ENCODE data around the gene ADAT2. TPM values are rescaled to one million over a fixed set of nuclear protein-coding genes. Genes with fewer than 3 reads are reported as not detected.

Gene ADAT2
- total and polyA plus RNA-seq, 3 donors from 2014 or later: 3.6 to 5.7 (median 5.7) TPM

DNA sequence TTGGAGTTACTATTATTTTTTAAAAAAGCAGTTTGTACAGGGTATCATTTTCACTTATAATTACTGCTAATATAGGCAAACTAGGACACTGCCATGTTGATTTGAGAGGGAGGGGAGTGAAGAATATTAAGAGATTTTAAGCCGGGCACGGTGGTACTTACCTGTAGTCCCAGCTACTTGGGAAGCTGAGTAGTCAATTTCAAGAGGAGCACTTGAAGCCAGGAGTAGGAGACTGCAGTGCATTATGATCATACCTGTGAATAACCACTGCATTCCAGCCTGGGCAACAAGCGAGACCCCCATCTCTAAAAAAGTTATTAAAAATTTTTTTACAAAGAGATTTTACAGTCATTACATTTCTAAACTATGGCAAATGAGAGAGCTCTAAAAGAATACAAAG is 35.7 kb downstream of the ADAT2 start:
- Histone ChIP-seq H3K9me3 (no peaks in the 10 kb centered on the region), H3K36me3 (ENCODE audit: low read depth, missing control alignments) (no peaks in the 10 kb centered on the region), H3K4me1 (no peaks in the 10 kb centered on the region), H3K4me3 (no peak overlapping the region), H3K27me3 (no peaks in the 10 kb centered on the region), H3K27ac (no peak overlapping the region)
- no peak for DNase-seq
- intact Hi-C loops (cut with DNase I; ENCODE audit: low total_unique reads): no loop called here
- TF ChIP-seq, protein P1, sequence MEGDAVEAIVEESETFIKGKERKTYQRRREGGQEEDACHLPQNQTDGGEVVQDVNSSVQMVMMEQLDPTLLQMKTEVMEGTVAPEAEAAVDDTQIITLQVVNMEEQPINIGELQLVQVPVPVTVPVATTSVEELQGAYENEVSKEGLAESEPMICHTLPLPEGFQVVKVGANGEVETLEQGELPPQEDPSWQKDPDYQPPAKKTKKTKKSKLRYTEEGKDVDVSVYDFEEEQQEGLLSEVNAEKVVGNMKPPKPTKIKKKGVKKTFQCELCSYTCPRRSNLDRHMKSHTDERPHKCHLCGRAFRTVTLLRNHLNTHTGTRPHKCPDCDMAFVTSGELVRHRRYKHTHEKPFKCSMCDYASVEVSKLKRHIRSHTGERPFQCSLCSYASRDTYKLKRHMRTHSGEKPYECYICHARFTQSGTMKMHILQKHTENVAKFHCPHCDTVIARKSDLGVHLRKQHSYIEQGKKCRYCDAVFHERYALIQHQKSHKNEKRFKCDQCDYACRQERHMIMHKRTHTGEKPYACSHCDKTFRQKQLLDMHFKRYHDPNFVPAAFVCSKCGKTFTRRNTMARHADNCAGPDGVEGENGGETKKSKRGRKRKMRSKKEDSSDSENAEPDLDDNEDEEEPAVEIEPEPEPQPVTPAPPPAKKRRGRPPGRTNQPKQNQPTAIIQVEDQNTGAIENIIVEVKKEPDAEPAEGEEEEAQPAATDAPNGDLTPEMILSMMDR (IDR thresholded peaks at IDR 0.05): no peak
- no peak for TF ChIP-seq POLR2A (IDR thresholded peaks at IDR 0.05)
- 91 to 93% methylated on average over 3 of the region's 3 CpGs for WGBS, 2 donors

DNA sequence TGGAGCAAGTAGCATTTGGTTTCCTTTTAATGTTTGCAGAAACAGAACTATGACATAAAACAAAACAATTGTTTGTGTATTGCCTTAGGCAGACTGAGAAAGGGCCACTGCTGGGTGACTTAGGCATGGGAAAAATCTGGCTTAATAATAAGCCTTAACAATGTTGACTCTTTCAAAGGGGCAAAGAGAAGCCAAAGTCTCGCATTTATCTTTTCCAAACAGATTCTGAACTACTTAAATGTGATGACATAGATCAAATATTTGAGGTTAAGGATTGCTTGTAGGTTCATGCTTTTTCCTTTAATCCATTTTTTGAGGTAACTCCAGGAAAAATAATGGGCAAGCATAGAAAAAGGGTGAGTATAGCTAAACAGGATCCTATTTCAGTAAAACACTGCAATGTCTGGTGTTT is 39.6 kb downstream of the ADAT2 start:
- no peak for DNase-seq
- H3K27me3 ChIP-seq: no peaks in the 10 kb centered on the region

DNA sequence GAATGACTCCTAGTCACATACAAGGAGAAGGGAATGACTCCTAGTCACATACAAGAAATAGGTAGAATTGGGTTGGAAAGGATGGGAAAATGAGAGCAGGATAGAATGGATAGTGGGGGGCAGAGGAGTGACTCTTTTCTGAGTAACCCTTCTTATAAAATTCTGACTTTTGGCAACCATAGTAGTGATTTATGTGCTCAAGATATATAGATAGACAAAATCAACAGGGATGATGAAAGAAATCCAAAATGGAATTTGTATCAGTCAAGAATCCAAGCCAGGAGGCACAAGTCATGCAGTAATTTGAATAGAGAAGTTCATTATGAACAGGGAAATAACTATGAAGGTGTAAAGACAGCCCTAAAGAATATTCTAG is 41.7 kb downstream of the ADAT2 start:
- TF ChIP-seq, protein P1 (IDR thresholded peaks at IDR 0.05): no peak
- TF ChIP-seq POLR2A (IDR thresholded peaks at IDR 0.05): no peak
- Histone ChIP-seq H3K27ac (no peak overlapping the region), H3K4me3 (no peak overlapping the region), H3K4me1 (no peaks in the 10 kb centered on the region), H3K9me3 (no peaks in the 10 kb centered on the region), H3K27me3 (no peaks in the 10 kb centered on the region), H3K36me3 (ENCODE audit: low read depth, missing control alignments) (no peaks in the 10 kb centered on the region)
- no peak for DNase-seq
- intact Hi-C loops (cut with DNase I; ENCODE audit: low total_unique reads): no loop called here

More for the DNA sequence above, 39.6 kb downstream of the ADAT2 start:
- H3K27ac ChIP-seq: no peak overlapping the region
- H3K9me3 ChIP-seq: no peaks in the 10 kb centered on the region
- H3K4me1 ChIP-seq: no peaks in the 10 kb centered on the region
- WGBS, 2 donors: 90 to 96% methylated on average over 1 of the region's 1 CpG
- no peaks in the 10 kb centered on the region for H3K36me3 ChIP-seq (ENCODE audit: low read depth, missing control alignments)
- H3K4me3 ChIP-seq: no peak overlapping the region
- intact Hi-C loops (cut with DNase I; ENCODE audit: low total_unique reads): no loop called here
- TF ChIP-seq, protein P1 (IDR thresholded peaks at IDR 0.05): no peak
- no peak for TF ChIP-seq POLR2A (IDR thresholded peaks at IDR 0.05)

DNA sequence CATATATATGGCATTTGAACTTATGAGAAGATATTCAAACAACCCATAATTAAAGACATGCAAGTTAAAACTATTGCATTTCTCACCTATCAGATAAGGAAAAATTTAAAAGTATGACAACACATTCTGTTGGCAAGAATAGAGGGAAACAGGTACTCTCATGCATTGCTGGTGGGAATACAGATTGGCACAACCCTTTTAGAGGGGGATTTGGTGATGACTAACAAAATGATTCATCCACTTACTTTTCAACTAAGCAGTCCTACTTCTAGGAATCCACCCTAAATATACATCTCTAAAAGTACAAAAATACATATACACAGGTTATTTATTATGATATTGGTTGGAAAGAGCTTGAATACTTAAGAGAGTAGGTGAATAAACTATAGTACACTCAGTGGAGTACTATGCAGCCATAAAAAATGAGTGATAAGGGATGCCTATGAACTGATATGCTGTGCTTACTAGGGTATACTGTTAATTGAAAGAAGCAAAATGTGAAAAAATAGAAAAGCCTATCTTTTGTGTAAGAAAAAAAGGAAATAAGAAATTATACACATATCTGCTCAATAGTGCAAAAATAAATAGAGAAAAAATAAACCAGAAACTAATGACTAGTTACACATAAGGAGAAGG is 42.2 kb downstream of the ADAT2 start:
- no peaks in the 10 kb centered on the region for H3K27me3 ChIP-seq
- H3K4me3 ChIP-seq: no peak overlapping the region
- DNase-seq: no peak
- intact Hi-C loops (cut with DNase I; ENCODE audit: low total_unique reads): no loop called here
- no peak for TF ChIP-seq POLR2A (IDR thresholded peaks at IDR 0.05)
- TF ChIP-seq, protein P1 (IDR thresholded peaks at IDR 0.05): no peak
- no peaks in the 10 kb centered on the region for H3K4me1 ChIP-seq
- H3K36me3 ChIP-seq (ENCODE audit: low read depth, missing control alignments): no peaks in the 10 kb centered on the region
- H3K27ac ChIP-seq: no peak overlapping the region
- no peaks in the 10 kb centered on the region for H3K9me3 ChIP-seq

DNA sequence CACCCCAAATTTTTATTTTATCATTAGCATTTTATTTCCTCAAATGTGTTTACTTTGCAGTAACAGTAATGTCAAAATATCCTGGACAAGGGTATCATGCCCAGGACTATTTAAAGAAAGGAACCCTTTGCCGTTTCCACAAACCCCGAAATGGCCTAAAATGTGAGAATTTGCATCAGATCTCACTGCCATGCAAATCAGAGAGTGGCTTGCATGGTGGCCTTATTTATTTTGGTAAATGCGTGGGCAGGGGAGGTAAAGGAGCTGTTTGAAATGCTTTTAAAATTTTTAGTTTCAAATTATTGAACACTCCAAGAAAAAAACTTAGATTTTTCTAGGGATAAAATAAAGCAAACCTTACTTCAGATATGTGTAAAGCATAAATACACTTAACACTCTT is 43.8 kb downstream of the ADAT2 start:
- Histone ChIP-seq H3K9me3 (no peaks in the 10 kb centered on the region), H3K4me1 (no peaks in the 10 kb centered on the region), H3K27me3 (no peaks in the 10 kb centered on the region), H3K27ac (no peak overlapping the region), H3K36me3 (ENCODE audit: low read depth, missing control alignments) (no peaks in the 10 kb centered on the region), H3K4me3 (no peak overlapping the region)
- DNase-seq: no peak
- WGBS, 2 donors: 90 to 91% methylated on average over 3 of the region's 3 CpGs
- intact Hi-C loops (cut with DNase I; ENCODE audit: low total_unique reads): no loop called here
- TF ChIP-seq POLR2A (IDR thresholded peaks at IDR 0.05): no peak
- TF ChIP-seq, protein P1 (IDR thresholded peaks at IDR 0.05): no peak
